Globus pallidus (tissue), 1 donor: Measurements from ENCODE around the gene TCF12.
"Not testable (repeated sequence)": the region's sequence is repeated elsewhere in the genome, so short reads cannot be mapped to it uniquely, and the experiment has no call there.

Source experiments
- DNase-seq: peaks from one replicate; pipeline ENCODE4 v3.0.0-alpha.2; 2015; ENCODE audit warnings: low spot score

TCF12 gene

DNA sequence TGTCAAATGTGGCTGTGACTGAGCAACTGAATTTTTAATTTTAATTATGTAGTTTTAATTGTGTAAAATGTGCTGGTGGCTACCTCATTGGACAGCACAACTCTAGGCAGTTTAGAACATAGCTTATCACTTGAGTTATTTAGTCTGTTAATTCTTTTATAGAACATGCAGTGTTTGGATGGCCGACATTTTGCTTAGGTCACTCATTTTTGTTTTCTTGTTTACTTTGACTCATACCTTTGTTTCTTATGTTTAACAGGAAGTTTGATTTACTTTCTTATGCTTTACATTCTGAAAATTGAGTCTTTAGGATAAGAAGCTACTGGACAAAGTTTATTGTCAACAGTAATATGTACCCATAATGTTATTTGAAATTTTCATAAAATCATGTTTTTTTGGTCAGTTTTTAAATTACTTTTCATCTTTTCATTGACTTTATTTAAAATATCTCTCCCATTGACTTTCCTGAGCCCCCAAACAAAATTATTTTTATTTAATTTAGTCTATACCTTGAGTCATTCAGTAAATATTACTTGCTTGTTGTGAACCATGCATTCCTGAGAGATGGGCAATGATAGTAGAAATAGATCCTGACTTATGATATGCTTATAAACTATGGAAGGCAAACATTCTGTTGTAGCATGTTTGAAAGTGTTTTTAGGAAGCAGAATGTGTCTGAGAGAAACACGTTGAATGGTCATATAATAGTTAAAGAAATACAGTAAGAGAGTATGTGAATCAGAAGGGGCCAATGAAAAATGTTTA is 60.6 kb downstream of the TCF12 start:
- DNase-seq = no peak

DNA sequence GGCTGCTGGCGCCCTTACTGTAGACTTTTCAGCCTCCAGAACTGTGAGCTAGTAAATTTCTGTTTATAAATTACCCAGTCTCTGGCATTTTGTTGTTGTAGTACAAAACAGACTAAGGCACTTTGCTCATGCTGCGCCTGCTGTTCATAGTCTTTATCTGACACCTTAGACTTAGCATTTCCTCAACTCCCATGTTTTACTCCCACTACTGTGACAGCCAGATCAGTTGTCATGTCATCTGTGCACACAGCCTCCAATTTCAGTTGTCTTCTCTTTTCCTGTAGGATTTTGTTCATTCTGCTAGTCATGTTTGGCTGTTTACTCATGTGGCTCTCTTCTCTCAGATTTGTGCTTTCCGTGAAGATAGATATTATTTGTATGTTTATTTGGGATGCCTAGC is 62.0 kb downstream of the TCF12 start:
- DNase-seq = no peak

DNA sequence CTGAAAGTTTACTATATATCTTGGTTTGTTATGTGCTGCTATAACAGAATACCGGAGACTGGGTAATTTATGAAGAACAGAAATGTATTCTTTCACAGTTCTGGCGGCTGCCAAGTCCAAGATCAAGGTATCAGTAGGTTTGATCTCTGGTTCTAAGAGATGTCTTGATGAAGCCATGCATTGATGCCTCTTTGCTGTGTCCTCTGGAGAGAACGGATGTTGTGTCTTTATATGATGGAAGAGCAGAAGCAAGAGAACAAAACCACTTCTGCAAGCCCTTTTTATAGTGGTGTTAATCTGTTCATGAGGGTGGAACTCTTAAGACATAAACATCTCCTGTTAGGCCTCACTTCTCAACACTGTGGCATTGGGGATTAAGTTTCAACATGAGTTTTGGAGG is 62.7 kb downstream of the TCF12 start:
- no peak for DNase-seq

DNA sequence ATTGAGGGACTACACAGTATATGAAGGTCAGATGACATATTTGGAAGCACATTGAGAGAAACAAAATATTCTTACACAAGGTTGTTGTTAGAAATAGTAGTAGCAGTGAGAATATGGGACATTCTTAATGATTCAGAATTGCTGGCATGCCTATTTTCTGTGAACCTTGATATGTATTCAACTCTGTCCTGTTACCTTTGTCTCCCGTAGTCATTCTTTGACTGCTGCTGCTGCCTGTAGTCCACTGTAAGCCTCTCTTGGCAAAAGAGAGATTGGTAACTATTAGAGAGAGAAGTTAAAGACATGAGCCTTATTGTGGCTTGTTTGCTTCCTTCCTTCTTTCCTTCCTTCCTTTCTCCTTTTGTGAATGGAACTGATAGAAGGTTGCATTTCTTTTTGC is 64.5 kb downstream of the TCF12 start:
- DNase-seq = no peak

DNA sequence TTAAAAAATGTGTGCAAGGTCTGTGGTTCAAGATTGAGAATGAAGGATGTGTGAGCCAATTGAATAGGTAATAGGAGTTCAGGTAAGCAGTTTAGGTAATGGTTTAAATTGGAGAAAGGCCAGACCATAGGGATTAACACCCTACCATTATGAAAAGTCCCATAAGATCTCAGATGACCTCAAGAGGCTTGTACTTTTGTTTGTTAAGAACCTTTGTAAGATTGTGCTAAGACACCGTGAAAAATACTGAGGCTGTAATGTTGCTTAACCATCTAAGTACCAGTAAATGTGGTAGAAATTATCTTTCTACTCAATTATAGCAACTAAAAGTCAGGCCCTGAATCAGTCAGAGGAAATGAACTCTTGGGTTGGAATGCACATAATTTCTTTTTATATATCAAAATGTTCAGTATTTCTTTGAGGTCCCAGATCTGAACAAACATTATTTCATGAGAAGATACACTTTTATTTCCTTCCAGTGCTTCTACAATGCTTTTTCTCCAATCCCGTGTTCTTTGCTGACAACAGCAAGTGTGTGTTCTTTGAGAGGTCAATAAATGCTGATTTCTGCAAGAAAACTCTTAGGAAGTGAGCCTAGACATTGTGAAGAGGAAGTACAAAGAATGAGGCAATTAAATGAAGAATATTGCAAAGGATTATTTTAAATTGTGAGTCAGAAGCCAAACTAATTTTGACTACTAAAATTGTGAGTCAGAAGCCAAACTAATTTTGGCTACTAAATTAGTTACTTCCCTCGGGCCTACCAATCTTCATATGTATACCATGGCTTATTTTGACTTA is 66.4 kb downstream of the TCF12 start:
- DNase-seq = no peak

DNA sequence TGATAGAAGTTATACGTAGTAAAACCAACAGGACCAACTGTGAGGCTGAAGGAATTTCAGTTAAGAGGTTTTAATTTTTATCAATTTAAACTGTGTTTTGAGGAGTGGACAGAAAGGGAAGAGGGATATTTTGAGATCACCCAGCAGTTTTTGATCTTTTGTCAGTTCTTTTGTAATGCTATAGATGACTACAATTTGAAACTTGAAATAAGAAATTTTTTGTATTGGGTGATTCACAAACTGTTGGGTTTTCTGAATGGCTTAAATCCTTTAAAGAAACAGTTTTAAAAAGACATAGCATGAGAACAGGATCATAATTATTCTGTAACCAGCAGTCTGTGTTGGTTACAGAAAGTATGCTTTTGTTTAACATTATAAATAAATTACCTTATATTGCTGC is 67.4 kb downstream of the TCF12 start:
- DNase-seq = no peak

DNA sequence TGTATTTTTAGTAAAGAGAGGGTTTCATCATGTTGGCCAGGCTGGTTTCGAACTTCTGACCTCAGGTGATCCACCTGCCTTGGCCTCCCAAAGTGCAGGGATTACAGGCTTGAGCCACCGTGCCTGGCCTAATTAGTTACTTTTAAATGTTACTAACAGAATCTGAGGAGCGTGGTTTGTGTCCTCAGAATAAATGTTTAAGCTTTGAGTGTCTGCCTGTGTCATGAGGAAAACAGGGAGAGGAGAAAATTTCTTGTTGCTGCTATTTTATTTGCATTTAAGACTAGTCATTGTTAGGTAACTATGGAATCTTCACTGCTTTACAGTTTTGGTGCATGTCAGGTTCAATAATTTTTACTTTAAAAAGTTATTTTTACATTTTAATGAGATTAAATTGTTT is 68.8 kb downstream of the TCF12 start:
- DNase-seq = no peak

DNA sequence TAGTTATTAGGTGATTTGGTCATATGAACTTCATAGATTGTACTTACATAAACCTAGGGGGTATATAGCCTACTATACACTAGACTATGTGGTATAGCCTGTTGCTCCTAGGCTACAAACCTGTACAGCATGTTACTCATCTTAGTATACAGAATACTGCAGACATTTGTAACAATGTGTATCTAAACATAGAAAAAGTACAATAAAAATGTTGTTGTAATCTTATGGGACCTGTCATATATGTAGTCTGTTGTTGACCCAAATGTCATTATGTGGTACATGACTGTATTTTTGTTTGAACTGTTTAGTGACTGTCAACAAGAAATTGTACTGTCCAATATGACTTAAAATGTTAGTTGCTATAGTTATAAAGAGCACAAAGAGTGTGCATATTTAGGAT is 69.8 kb downstream of the TCF12 start:
- no peak for DNase-seq

DNA sequence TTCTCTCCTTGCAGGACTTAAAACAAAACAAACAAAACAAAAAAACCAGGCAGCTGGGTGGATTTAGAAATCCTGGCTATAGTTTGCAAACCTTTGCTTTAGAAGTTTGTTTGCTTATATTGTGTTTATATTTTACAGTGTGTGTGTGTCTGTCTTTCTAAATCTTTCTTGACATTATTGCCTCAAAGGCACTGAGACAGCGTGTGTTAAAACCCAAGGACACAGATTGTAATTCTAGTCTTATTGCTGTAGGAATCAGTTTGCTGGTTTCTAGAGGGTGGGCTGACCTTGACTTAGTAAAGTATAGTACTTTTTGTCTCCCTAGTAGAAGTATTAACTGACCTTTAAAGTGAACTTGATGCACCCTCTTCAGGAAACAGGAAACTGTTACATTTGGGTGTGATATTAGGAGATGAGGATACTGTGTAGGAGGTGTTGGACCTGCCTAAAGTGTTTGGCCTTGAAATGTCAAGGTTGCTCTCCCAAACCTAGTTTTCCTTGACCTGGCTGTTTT is 71.0 kb downstream of the TCF12 start:
- DNase-seq = no peak

DNA sequence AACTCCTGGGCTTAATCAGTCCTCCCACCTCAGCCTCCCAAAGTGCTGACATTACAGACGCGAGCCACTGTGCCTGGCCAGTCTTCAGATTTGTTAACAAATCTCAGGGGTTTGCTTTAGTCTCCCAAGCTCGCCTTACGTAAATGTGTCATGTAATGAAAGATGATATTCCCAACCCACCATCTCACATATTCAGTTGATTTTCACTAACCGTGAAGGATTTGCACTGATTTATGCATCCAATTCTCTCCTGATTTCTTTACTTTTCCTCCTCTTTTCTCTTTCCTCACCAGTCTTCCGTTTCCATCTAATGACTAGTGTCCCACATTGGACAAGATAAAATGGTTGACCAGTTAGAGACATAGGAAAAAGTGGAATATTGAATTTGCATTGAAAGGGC is 72.6 kb downstream of the TCF12 start:
- DNase-seq = no peak

DNA sequence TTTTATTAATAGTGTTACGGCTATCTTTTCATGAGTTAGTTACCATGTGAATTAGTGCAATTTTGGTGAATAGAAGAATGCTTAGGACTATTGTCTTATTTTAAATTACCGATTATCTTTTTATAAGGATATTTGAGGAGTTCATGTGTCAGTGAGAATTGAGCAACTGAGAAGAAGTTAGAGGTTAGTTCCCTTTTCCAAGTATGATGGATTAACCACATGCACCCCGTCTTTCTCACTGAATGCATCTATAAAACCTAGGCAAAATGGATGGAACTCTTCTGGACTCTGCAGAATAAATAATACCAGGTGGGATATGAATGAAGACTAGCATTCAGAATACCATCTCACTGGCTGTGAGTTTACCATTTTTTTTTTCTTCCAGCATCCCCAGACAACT is 74.3 kb downstream of the TCF12 start:
- no peak for DNase-seq

DNA sequence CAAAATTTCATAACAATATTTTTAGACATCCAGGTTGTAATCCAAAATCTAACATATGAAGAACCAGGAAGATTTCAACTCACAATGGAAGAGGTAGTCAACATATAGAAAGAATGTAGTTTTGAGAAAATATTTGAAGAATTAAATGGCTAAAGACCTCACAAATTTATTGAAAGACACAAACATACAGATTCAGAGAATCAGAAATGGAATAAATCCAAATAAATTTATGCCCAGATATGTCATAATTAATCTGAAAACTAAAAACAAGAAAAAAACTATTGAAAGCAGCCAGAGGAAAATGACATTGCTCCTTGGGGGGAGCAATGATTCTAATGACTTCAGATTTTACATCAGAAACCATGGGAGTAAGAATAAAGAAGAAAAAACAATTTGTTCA is 75.8 kb downstream of the TCF12 start:
- no peak for DNase-seq

DNA sequence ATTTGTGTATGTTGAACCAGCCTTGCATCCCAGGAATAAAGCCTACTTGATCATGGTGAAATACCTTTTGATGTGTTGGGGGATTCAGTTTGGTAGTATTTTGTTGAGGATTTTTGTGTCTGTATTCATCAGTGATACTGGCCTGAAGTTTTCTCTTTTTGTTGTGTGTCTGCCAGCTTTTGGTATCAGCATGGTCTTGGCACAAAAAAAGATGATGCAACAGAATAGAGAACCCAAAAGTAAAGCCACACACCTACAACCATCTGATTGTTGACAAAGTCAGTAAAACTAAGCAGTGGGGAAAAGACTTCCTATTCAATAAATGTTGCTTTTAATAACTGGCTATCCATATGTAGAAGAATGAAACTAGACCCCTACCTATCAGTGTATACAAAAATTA is 77.6 kb downstream of the TCF12 start:
- no peak for DNase-seq

DNA sequence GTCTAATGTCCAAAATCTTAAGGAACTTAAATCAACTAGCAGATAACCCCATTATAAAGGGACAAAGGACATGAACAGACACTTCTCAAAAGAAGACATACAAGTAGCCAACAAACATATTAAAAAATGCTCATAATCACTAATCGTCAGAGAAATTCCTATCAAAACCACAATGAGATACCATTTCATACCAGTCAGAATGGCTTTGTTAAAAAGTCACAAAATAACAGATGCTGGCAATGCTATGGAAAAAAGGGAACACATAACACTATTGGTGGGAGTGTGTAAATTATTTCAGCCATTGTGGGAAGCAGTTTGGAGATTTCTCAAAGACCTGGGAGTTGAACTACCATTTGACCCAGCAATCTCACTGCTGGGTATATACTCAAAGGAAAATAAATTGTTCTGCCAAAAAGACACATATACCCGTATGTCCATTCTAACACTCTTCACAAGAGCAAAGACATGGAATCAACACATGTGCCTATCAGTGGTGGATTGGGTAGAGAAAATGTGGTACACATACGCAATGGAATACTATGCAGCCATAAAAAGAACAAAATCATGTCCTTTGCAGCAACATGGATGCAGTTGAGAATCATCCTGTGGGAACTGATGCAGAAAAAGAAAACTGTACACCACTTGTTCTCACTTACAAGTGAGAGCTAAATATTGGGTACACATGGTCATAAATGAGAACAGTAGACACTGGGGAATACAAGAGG is 78.5 kb downstream of the TCF12 start:
- no peak for DNase-seq

DNA sequence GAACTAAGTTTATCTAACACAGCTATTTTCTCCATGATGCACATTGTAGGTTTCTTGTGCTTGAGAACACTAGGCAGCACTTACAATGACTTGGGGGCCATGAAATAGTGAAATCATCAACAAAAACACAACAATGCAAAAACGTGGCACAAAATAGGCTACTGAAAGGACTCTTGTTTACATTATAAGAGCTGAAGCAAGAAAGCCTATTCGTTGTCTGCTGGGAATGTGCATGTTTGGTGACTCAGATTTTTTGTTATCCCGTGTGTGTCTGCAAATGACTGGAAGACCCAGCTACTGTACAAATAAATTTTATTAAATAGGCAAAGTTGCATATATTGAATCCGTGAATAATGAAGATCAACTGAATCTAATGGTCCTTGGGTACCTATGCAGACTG is 85.0 kb downstream of the TCF12 start:
- peak; percentile 46 for DNase-seq

DNA sequence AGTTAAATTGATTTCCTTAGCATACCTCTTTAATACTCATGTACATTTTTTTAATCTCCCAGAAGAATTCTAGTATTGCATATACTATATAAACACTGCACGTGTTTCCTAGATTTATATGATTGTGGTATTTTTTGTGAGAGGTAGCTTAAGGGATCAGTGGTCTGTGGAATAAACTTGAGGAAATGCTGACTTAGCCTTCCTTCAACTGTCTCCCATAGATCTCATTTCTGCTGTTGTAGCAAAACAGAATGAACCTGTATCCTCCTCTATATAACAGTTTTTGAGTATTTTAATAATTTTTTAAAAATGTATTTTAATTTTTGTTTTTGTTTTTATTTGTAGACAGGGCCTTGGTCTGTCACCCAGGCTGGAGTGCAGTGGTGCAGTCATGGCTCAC is 86.8 kb downstream of the TCF12 start:
- DNase-seq = no peak

DNA sequence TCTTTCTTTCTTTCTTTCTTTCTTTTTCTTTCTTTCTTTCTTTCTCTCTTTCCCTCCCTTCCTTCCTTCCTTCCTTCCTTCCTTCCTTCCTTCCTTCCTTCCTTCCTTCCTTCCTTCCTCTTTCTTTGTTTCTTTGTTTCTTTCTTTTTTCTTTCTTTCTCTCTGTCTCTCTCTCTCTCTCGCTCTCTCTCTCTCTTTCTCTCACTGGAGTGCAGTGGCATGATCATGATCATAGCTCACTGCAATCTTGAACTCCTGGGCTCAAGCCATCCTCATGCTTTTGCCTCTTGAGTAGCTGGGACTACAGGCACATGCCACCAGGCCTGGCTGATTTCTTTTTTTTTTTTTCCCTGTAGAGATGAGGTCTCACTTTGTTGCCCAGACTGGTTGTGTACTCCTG is 89.4 kb downstream of the TCF12 start:
- not testable (repeated sequence) for DNase-seq

DNA sequence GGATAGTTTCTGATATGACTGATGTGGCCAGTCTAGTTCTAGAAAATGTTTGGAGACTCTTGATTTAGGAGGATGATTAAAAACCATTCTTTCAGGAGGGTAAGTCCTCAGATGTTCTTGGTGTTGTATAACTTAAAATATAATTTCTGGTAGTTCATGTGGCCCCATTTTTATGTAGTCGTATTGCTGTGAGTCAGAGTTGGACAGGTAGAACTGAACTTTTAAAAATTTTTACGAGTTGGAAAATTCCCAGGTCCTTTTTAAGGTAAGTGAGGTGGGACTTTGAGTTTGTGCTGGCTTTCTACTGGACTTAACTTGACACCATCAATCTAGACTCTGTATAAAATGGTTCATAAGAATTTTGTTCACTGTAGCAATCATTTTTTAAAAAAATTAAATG is 92.3 kb downstream of the TCF12 start:
- DNase-seq = no peak

DNA sequence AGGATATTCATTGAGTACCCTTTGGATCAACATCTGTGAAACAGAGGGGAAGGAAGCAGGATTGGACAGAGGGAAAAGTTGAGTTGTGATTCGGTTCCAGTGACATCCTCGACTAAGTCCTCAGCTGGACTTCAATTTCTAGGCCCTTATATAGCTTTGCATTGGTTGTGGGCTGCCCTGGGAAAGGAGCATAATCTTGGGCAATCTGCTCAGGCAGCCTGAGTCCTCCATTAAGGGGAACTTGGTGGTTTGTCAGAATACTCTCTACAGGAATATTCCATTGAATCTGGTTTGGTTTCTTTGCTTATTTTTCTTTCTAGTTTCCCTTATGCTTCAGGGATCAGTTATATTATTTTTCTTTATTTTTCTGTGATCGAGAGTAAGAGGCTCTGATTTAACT is 94.1 kb downstream of the TCF12 start:
- DNase-seq = no peak

DNA sequence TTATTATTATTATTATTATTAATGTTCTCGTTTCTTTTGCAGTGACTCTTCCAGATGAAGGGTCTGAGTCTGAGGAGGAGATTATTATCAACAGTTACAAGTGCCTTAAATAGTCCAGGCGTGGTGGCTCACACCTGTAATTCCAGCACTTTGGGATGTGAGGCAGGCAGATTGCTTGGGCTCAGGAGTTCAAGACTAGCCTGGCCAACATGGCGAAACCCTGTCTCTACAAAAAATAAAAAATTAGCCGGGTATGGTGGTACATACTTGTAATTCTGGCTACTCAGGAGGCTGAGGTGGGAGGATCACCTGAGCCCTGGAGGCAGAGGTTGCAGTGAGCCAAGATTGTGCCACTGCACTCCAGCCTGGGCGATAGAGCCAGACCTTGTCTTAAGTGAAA is 96.5 kb downstream of the TCF12 start:
- DNase-seq = not testable (repeated sequence)

DNA sequence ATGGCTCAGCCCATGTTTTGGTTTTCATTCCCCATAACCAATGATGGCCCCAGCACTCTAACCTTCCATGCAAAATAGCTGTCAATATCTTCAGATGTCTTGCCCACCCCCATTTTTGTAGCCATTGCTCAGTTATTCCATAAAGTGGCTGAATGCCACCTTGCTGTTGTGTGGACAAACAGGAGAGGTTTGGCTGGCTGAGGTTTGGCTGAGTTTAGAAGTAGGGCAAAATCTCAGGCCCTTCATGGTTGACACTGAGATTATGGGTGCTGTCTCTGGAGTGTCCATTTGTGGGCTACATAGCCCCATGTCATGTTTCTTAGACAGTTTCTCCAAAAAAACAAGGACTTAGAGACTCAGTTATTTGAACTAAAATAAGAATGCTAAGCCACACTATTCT is 96.9 kb downstream of the TCF12 start:
- no peak for DNase-seq

DNA sequence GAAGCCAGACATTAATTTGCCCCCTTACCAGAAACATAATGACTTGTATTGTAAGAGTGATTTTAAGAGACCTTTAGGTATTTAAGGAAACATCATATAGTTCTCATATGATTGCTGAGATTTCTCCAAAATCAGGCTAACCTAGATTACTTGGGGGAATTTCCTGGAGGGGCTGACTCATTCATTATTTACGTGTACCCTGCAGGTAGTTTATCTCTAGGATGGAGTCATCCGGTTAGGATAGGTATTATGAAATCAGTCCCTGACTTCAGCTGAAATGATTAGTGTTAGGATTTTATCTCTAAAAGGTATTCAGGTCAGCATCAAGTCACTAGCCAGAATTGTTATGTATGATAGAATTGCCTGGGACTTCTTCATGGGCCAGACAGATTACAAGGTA is 97.5 kb downstream of the TCF12 start:
- no peak for DNase-seq

DNA sequence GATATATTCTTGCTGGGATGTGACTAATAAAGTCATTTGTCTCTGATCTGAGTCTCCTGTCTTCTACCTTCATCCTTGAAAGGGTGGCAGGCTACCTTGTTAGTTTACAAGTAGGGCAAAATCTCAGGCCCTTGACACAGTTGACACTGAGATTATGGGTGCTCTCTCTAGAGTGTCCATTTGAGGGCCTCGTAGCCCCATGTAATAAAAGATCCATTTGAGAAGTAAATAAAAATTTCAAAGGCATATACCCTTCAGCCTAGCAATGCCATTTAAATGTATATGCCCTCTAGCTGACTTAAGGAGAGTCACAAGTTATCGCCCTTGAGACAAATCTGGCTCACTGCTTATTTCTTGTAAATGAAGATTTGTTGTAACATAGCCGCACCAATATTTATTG is 98.6 kb downstream of the TCF12 start:
- DNase-seq = no peak
